CD4-positive, alpha-beta memory T cell (primary cell): ENCODE results near the gene MCAT. TPM values are rescaled to one million over a fixed set of nuclear protein-coding genes. Genes with fewer than 3 reads are reported as not detected.

Experiments
- CTCF ChIA-PET: fragments of 350-600 bp; sonication (Branson Sonifier 250); formaldehyde crosslinking; loops from one replicate; lab custom pipeline; 2021; ENCODE audit warnings: inconsistent platforms; ENCODE audit not compliant: partially characterized antibody; lab: Charles Lee
- POLR2A ChIA-PET: fragments of 350-600 bp; sonication (Branson Sonifier 250); formaldehyde crosslinking; loops from one replicate; lab custom pipeline; 2021; ENCODE audit not compliant: partially characterized antibody; lab: Charles Lee
- DNase-seq, 5 donors: peaks; one replicate each; pipeline versions ENCODE4 v3.0.0 to v3.0.0-alpha.2; 2020 to 2022; ENCODE audit warnings: mixed read lengths in 1 of 5
- H3K27ac ChIP-seq: one replicate; pipeline ENCODE4 v1.7.0; 2013; ENCODE audit warnings: low read depth, low read length
- H3K27me3 ChIP-seq: 2 replicates; pipeline ENCODE4 v1.7.0; 2013; ENCODE audit warnings: mild to moderate bottlenecking, low read length, moderate library complexity; ENCODE audit not compliant: insufficient read depth
- H3K36me3 ChIP-seq: 2 replicates; pipeline ENCODE4 v1.7.0; 2013; ENCODE audit warnings: mild to moderate bottlenecking, low read length, moderate library complexity; ENCODE audit not compliant: insufficient read depth
- H3K4me1 ChIP-seq: 2 replicates; pipeline ENCODE4 v1.7.0; 2013; ENCODE audit warnings: mild to moderate bottlenecking, low read length, moderate library complexity; ENCODE audit not compliant: insufficient read depth
- H3K4me3 ChIP-seq, 2 donors: one replicate each; pipeline ENCODE4 v1.7.0; 2013; ENCODE audit warnings: low read length in 2 of 2, mild to moderate bottlenecking in 1 of 2
- H3K9me3 ChIP-seq, 2 donors: one replicate each; pipeline ENCODE4 v1.7.0; 2013; ENCODE audit warnings: low read length in 2 of 2, control low read depth in 1 of 2; ENCODE audit not compliant: control insufficient read depth in 1 of 2
- H3K27ac Mint-ChIP-seq, 7 donors: one replicate each; pipeline ENCODE4 v1.8.0; 2020 to 2021; ENCODE audit warnings: mixed read lengths in 7 of 7, mild to moderate bottlenecking in 6 of 7, inconsistent platforms in 3 of 7, moderate library complexity in 3 of 7
- H3K27me3 Mint-ChIP-seq, 2 donors: one replicate each; pipeline ENCODE4 v1.8.0; 2020 to 2021; ENCODE audit warnings: mixed read lengths in 2 of 2
- H3K36me3 Mint-ChIP-seq, 2 donors: one replicate each; pipeline ENCODE4 v1.8.0; 2020 to 2021; ENCODE audit warnings: mixed read lengths in 2 of 2, inconsistent platforms in 1 of 2, mild to moderate bottlenecking in 1 of 2
- H3K4me1 Mint-ChIP-seq, 4 donors: one replicate each; pipeline ENCODE4 v1.8.0; 2020 to 2021; ENCODE audit warnings: mixed read lengths in 4 of 4, mild to moderate bottlenecking in 1 of 4
- H3K4me3 Mint-ChIP-seq, 8 donors: one replicate each; pipeline ENCODE4 v1.8.0; 2020 to 2021; ENCODE audit warnings: mixed read lengths in 8 of 8, mild to moderate bottlenecking in 7 of 8, moderate library complexity in 6 of 8, inconsistent platforms in 3 of 8
- H3K9me3 Mint-ChIP-seq, 8 donors: one replicate each; pipeline ENCODE4 v1.8.0; 2020 to 2021; ENCODE audit warnings: mixed read lengths in 8 of 8, mild to moderate bottlenecking in 5 of 8, inconsistent platforms in 3 of 8, moderate library complexity in 1 of 8
- intact Hi-C: fragments of 100-400 bp; cut with micrococcal nuclease; formaldehyde crosslinking; loops from one replicate; pipeline ENCODE4 v1.15.1; 2023
- polyA plus RNA-seq, 2 donors: library from polyadenylated mRNA; unstranded; fragments of 300-500 nt; fragmentation: Illumina TruSeq; gene quantifications; one replicate each; pipeline ENCODE4 v1.2.3, GENCODE V29; 2021
- total RNA-seq, 2 experiments: library from RNA; stranded (reverse); gene quantifications; one replicate each; pipeline ENCODE4 v1.2.3, GENCODE V29; 2021

MCAT gene
- total and polyA plus RNA-seq, 4 experiments from 2014 or later = 5.7 to 13.1 (median 8.4) TPM

GRCh38 chr22:43171607-43172006 is 28.4 kb upstream of the MCAT start:
- Histone ChIP-seq H3K4me1 (no peaks in the 10 kb centered on the region), H3K27me3 (no peaks in the 10 kb centered on the region), H3K4me3 (no peak overlapping the region), H3K36me3 (peaks cover 3% of the 10 kb centered on the region), H3K9me3 (no peaks in the 10 kb centered on the region), H3K27ac (no peak overlapping the region)
- Mint-ChIP-seq H3K36me3 (peaks cover 9 to 29% of the 10 kb centered on the region in 2 donors), H3K4me1 (peaks cover 0 to 4% (median 2%) of the 10 kb centered on the region in 4 donors), H3K27ac (no peak overlapping the region), H3K27me3 (no peaks in the 10 kb centered on the region), H3K4me3 (no peak overlapping the region), H3K9me3 (no peaks in the 10 kb centered on the region)
- ChIA-PET POLR2A (interaction anchor here (1.0 kb wide), 1 partner anchor 19 kb away, joined by 3 read pairs; no protein-coding TSS in a partner anchor), CTCF (no interaction called here)
- intact Hi-C loops = no loop called here
- no peak for DNase-seq

GRCh38 chr22:43171019-43171491 is 27.9 kb upstream of the MCAT start:
- CTCF ChIA-PET = no interaction called here
- Mint-ChIP-seq H3K4me1 (peaks cover 0 to 4% (median 2%) of the 10 kb centered on the region in 4 donors), H3K4me3 (no peak overlapping the region), H3K27ac (peak overlapping the region in 2 of 7 donors; percentile 61 to 62), H3K9me3 (no peaks in the 10 kb centered on the region), H3K36me3 (peaks cover 9 to 30% of the 10 kb centered on the region in 2 donors), H3K27me3 (no peaks in the 10 kb centered on the region)
- Histone ChIP-seq H3K9me3 (no peaks in the 10 kb centered on the region), H3K27me3 (no peaks in the 10 kb centered on the region), H3K4me1 (no peaks in the 10 kb centered on the region), H3K27ac (no peak overlapping the region), H3K36me3 (peaks cover 3% of the 10 kb centered on the region), H3K4me3 (no peak overlapping the region)
- POLR2A ChIA-PET = no interaction called here
- intact Hi-C loops = no loop called here
- no peak for DNase-seq

- Histone ChIP-seq H3K4me1 (no peaks in the 10 kb centered on the region), H3K4me3 (no peak overlapping the region), H3K27ac (no peak overlapping the region), H3K9me3 (no peaks in the 10 kb centered on the region), H3K27me3 (no peaks in the 10 kb centered on the region), H3K36me3 (peaks cover under 1% of the 10 kb centered on the region)
- H3K27me3 Mint-ChIP-seq = no peaks in the 10 kb centered on the region
- intact Hi-C loops = no loop called here
- H3K9me3 Mint-ChIP-seq = no peaks in the 10 kb centered on the region
- peaks cover 9 to 30% of the 10 kb centered on the region in 2 donors for H3K36me3 Mint-ChIP-seq
- H3K4me3 Mint-ChIP-seq = no peak overlapping the region
- peak overlapping the region in 1 of 7 donors; percentile 61 for H3K27ac Mint-ChIP-seq
- DNase-seq = no peak
- ChIA-PET POLR2A (no interaction called here), CTCF (no interaction called here)
- H3K4me1 Mint-ChIP-seq = peaks cover 0 to 4% (median 2%) of the 10 kb centered on the region in 4 donors
These were observed 26.9 kb upstream of the MCAT start for GRCh38 chr22:43170131-43170480.

- Mint-ChIP-seq H3K36me3 (peaks cover 9 to 30% of the 10 kb centered on the region in 2 donors), H3K27ac (no peak overlapping the region), H3K4me1 (peaks cover 0 to 4% (median 2%) of the 10 kb centered on the region in 4 donors), H3K9me3 (no peaks in the 10 kb centered on the region), H3K4me3 (no peak overlapping the region), H3K27me3 (no peaks in the 10 kb centered on the region)
- intact Hi-C loops = no loop called here
- H3K9me3 ChIP-seq = no peaks in the 10 kb centered on the region
- H3K36me3 ChIP-seq = no peaks in the 10 kb centered on the region
- ChIA-PET CTCF (no interaction called here), POLR2A (no interaction called here)
- H3K4me1 ChIP-seq = no peaks in the 10 kb centered on the region
- no peak overlapping the region for H3K27ac ChIP-seq
- no peak for DNase-seq
- H3K4me3 ChIP-seq = no peak overlapping the region
- no peaks in the 10 kb centered on the region for H3K27me3 ChIP-seq
These were observed 26.3 kb upstream of the MCAT start for GRCh38 chr22:43169310-43170130.

GRCh38 chr22:43168471-43169309 is 25.5 kb upstream of the MCAT start:
- no peaks in the 10 kb centered on the region for H3K4me1 ChIP-seq
- no peaks in the 10 kb centered on the region for H3K9me3 Mint-ChIP-seq
- intact Hi-C loops = no loop called here
- peaks cover 0 to 9% (median 4%) of the 10 kb centered on the region in 4 donors for H3K4me1 Mint-ChIP-seq
- H3K27ac ChIP-seq = no peak overlapping the region
- peaks cover 9 to 33% of the 10 kb centered on the region in 2 donors for H3K36me3 Mint-ChIP-seq
- H3K4me3 ChIP-seq = no peak overlapping the region
- H3K27ac Mint-ChIP-seq = peak overlapping the region in 1 of 7 donors; percentile 17
- H3K27me3 Mint-ChIP-seq = no peaks in the 10 kb centered on the region
- no peaks in the 10 kb centered on the region for H3K27me3 ChIP-seq
- ChIA-PET POLR2A (no interaction called here), CTCF (no interaction called here)
- DNase-seq = no peak
- no peaks in the 10 kb centered on the region for H3K36me3 ChIP-seq
- no peaks in the 10 kb centered on the region for H3K9me3 ChIP-seq
- H3K4me3 Mint-ChIP-seq = no peak overlapping the region

GRCh38 chr22:43167001-43167589 is 23.9 kb upstream of the MCAT start:
- H3K4me1 Mint-ChIP-seq = peaks cover 0 to 9% (median 3%) of the 10 kb centered on the region in 4 donors
- POLR2A ChIA-PET = no interaction called here
- intact Hi-C loops = no loop called here
- Histone ChIP-seq H3K27me3 (no peaks in the 10 kb centered on the region), H3K36me3 (no peaks in the 10 kb centered on the region), H3K4me3 (no peak overlapping the region), H3K9me3 (no peaks in the 10 kb centered on the region), H3K4me1 (no peaks in the 10 kb centered on the region), H3K27ac (no peak overlapping the region)
- peaks cover 3 to 25% of the 10 kb centered on the region in 2 donors for H3K36me3 Mint-ChIP-seq
- CTCF ChIA-PET = no interaction called here
- no peaks in the 10 kb centered on the region for H3K27me3 Mint-ChIP-seq
- no peaks in the 10 kb centered on the region for H3K9me3 Mint-ChIP-seq
- no peak overlapping the region for H3K27ac Mint-ChIP-seq
- no peak for DNase-seq
- H3K4me3 Mint-ChIP-seq = no peak overlapping the region
